Sigmoid colon (tissue), 7 donors: ENCODE results near the gene MTMR3. TPM values are rescaled to one million over a fixed set of nuclear protein-coding genes. Genes with fewer than 3 reads are reported as not detected.

Experiments
- DNase-seq: peaks from one replicate; pipeline ENCODE4 v3.0.0-alpha.2; 2019
- H3K27ac ChIP-seq, 4 donors: fragments of 200-600 bp; sonication (generic); one replicate each; pipeline ENCODE4 v1.5.1; 2016 to 2019; ENCODE audit warnings: mild to moderate bottlenecking in 1 of 4
- H3K27me3 ChIP-seq, 3 donors: fragments of 200-600 bp; sonication (generic); one replicate each; pipeline ENCODE4 v1.5.1; 2019; ENCODE audit warnings: mild to moderate bottlenecking in 1 of 3
- H3K36me3 ChIP-seq, 4 donors: fragments of 200-600 bp; sonication (generic); one replicate each; pipeline ENCODE4 v1.5.1; 2016 to 2019
- H3K4me1 ChIP-seq, 4 donors: fragments of 200-600 bp; sonication (generic); one replicate each; pipeline ENCODE4 v1.5.1; 2017 to 2019
- H3K4me3 ChIP-seq, 4 donors: fragments of 200-600 bp; sonication (generic); one replicate each; pipeline ENCODE4 v1.5.1; 2017 to 2019; ENCODE audit warnings: mild to moderate bottlenecking in 2 of 4, moderate library complexity in 1 of 4
- H3K9me3 ChIP-seq, 4 donors: fragments of 200-600 bp in 3 of 4; sonication (generic) in 3 of 4; one replicate each; pipeline versions ENCODE4 v1.5.1 to v1.6.1; 2013 to 2019
- CTCF ChIP-seq, 4 experiments: fragments of 450-650 bp in 3 of 4; fragments of 200-600 bp in 1 of 4; IDR thresholded peaks; one replicate each; pipeline ENCODE4 v1.5.1; 2016 to 2019; ENCODE audit warnings: antibody characterized with exemption in 4 of 4, mild to moderate bottlenecking in 3 of 4, moderate library complexity in 2 of 4
- EP300 ChIP-seq, 4 donors: sonication (generic); formaldehyde crosslinking; IDR thresholded peaks; one replicate each; pipeline ENCODE4 v1.6.1; 2017; ENCODE audit warnings: antibody characterized with exemption in 4 of 4
- POLR2A ChIP-seq, 2 donors: fragments of 450-650 bp; IDR thresholded peaks; one replicate each; pipeline ENCODE4 v1.6.1; 2016; ENCODE audit warnings: antibody characterized with exemption in 2 of 2, mild to moderate bottlenecking in 2 of 2, moderate library complexity in 2 of 2
- POLR2AphosphoS5 ChIP-seq, 4 donors: sonication (generic); formaldehyde crosslinking; IDR thresholded peaks; one replicate each; pipeline ENCODE4 v1.6.1; 2017; ENCODE audit warnings: antibody characterized with exemption in 4 of 4
- WGBS, 2 donors: extraction: QIAGEN DNeasy Blood & Tissue Kit; methylation state at CpG; one replicate each; pipeline ENCODE4 v1.1.7; 2013; 5-methylcytosine and 5-hydroxymethylcytosine counted together
- intact Hi-C: fragments of 100-400 bp; cut with DNase I; formaldehyde crosslinking; loops from one replicate; pipeline ENCODE4 v1.15.1; 2023
- polyA plus RNA-seq, 3 donors: library from polyadenylated mRNA; stranded (reverse); fragments of 200-250 nt; gene quantifications; one replicate each; pipeline ENCODE4 v1.2.3, GENCODE V29; 2013
- total RNA-seq, 4 donors: library from RNA; depleted of rRNA; stranded (reverse); fragments of >200 nt; gene quantifications; one replicate each; pipeline ENCODE4 v1.1.0, GENCODE V29; 2016
- donor health status: healthy with polysubstance abuse.
- donor health status: Bipolar disorder and iron deficiency.
- donor health status: healthy.

MTMR3 gene
- total and polyA plus RNA-seq, 7 donors: 6.6 to 52.3 (median 40.7) TPM

GRCh38 chr22:29994027-29994715 lies 111.2 kb downstream of the MTMR3 start:
- intact Hi-C loops: no loop called here
- WGBS, 2 donors: 78 to 86% methylated on average over 3 of the region's 3 CpGs
- no peak for TF ChIP-seq EP300 (IDR thresholded peaks at IDR 0.05)
- no peak for TF ChIP-seq POLR2A (IDR thresholded peaks at IDR 0.05)
- TF ChIP-seq CTCF (IDR thresholded peaks at IDR 0.05): no peak
- no peak for TF ChIP-seq POLR2AphosphoS5 (IDR thresholded peaks at IDR 0.05)
- no peak overlapping the region for H3K4me3 ChIP-seq
- H3K27me3 ChIP-seq: no peaks in the 10 kb centered on the region
- H3K4me1 ChIP-seq: peaks cover 0 to 22% (median 4%) of the 10 kb centered on the region in 4 donors
- no peak overlapping the region for H3K27ac ChIP-seq
- peaks cover 0 to 44% (median 8%) of the 10 kb centered on the region in 4 donors for H3K36me3 ChIP-seq
- DNase-seq: no peak
- no peaks in the 10 kb centered on the region for H3K9me3 ChIP-seq

- Histone ChIP-seq H3K27me3 (no peaks in the 10 kb centered on the region), H3K4me1 (peaks cover 0 to 22% (median 4%) of the 10 kb centered on the region in 4 donors), H3K9me3 (no peaks in the 10 kb centered on the region), H3K36me3 (peaks cover 0 to 46% (median 8%) of the 10 kb centered on the region in 4 donors), H3K4me3 (no peak overlapping the region), H3K27ac (peak overlapping the region in 2 of 4 donors; percentile 1 to 12)
- no peak for DNase-seq
- intact Hi-C loops: no loop called here
- no peak for TF ChIP-seq POLR2A (IDR thresholded peaks at IDR 0.05)
- no peak for TF ChIP-seq EP300 (IDR thresholded peaks at IDR 0.05)
- TF ChIP-seq POLR2AphosphoS5 (IDR thresholded peaks at IDR 0.05): no peak
- TF ChIP-seq CTCF (IDR thresholded peaks at IDR 0.05): no peak
- 9 to 46% methylated on average over 3 of the region's 3 CpGs for WGBS, 2 donors
These were observed 112.0 kb downstream of the MTMR3 start for GRCh38 chr22:29994943-29995342.

- H3K27me3 ChIP-seq: no peaks in the 10 kb centered on the region
- intact Hi-C loops: no loop called here
- peaks cover 0 to 37% (median 3%) of the 10 kb centered on the region in 4 donors for H3K36me3 ChIP-seq
- no peak overlapping the region for H3K27ac ChIP-seq
- TF ChIP-seq EP300 (IDR thresholded peaks at IDR 0.05) (no peak), POLR2A (IDR thresholded peaks at IDR 0.05) (no peak), POLR2AphosphoS5 (IDR thresholded peaks at IDR 0.05) (no peak), CTCF (IDR thresholded peaks at IDR 0.05) (no peak)
- no peak for DNase-seq
- peaks cover 0 to 22% (median 4%) of the 10 kb centered on the region in 4 donors for H3K4me1 ChIP-seq
- no peak overlapping the region for H3K4me3 ChIP-seq
- H3K9me3 ChIP-seq: no peaks in the 10 kb centered on the region
These were observed 114.1 kb downstream of the MTMR3 start for GRCh38 chr22:29997107-29997506.

- no peak overlapping the region for H3K27ac ChIP-seq
- H3K9me3 ChIP-seq: no peaks in the 10 kb centered on the region
- 85 to 86% methylated on average over 2 of the region's 2 CpGs for WGBS, 2 donors
- intact Hi-C loops: no loop called here
- peaks cover 0 to 22% (median 4%) of the 10 kb centered on the region in 4 donors for H3K4me1 ChIP-seq
- H3K4me3 ChIP-seq: no peak overlapping the region
- no peaks in the 10 kb centered on the region for H3K27me3 ChIP-seq
- peaks cover 0 to 37% (median 3%) of the 10 kb centered on the region in 4 donors for H3K36me3 ChIP-seq
- TF ChIP-seq POLR2AphosphoS5 (IDR thresholded peaks at IDR 0.05): no peak
- TF ChIP-seq POLR2A (IDR thresholded peaks at IDR 0.05): no peak
- DNase-seq: no peak
These were observed 114.5 kb downstream of the MTMR3 start for GRCh38 chr22:29997516-29997915.

GRCh38 chr22:29998627-29999384 lies 115.8 kb downstream of the MTMR3 start:
- Histone ChIP-seq H3K9me3 (no peaks in the 10 kb centered on the region), H3K4me3 (no peak overlapping the region), H3K27me3 (no peaks in the 10 kb centered on the region), H3K36me3 (peaks cover 0 to 39% (median 1%) of the 10 kb centered on the region in 4 donors), H3K27ac (no peak overlapping the region), H3K4me1 (peaks cover 0 to 22% (median 4%) of the 10 kb centered on the region in 4 donors)
- DNase-seq: no peak
- intact Hi-C loops: no loop called here
- 60 to 70% methylated on average over 4 of the region's 4 CpGs for WGBS, 2 donors
- TF ChIP-seq POLR2AphosphoS5 (IDR thresholded peaks at IDR 0.05): no peak
- no peak for TF ChIP-seq POLR2A (IDR thresholded peaks at IDR 0.05)
- no peak for TF ChIP-seq CTCF (IDR thresholded peaks at IDR 0.05)
- TF ChIP-seq EP300 (IDR thresholded peaks at IDR 0.05): no peak
